Measurements from ENCODE around the gene ERCC4.

- no peak for TF ChIP-seq POLR2A (IDR thresholded peaks at IDR 0.05)
- TF ChIP-seq CTCF (IDR thresholded peaks at IDR 0.05): no peak
These were observed 39.7 kb downstream of the ERCC4 start for GRCh38 chr16:13959626-13960025.
